ENCODE results near the gene CACNA1B. TPM values are rescaled to one million over a fixed set of nuclear protein-coding genes. Genes with fewer than 3 reads are reported as not detected.
A peak's percentile ranks its signal among the peaks of the same experiment; 100 is the strongest.

Gene CACNA1B
- total RNA-seq, 1 donor from 2014 or later, result 0.19 TPM

DNA sequence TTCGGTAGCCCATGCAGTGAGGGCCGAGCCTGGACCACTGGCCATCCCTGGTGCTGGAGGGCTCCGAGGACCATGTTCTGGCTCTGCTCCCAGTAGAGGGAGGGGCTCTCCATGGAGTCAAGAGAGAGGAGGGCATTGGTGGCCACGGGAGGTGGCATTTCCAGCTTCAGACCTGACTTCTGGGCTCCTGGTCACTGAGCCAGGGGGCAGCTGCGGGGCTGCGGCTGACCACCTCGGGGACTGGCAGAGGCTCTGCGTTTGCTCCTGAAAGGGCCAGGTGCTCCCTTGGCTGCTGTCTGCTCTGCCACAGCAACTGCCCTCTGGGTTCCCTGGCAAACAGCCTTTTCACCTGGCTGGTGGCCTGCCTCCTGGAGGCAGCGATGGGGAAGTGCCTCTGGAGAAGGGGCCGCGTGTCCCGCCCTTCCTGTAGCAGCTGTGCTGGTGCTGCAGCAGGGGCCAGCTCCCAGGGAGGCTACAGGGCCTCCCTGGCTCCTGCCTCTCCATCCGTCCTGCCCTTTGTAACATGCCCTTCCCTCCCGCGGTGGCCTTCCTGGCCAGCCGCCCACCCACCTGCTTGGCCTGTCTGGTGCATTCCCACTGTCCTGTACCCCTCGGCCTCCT is 144.6 kb downstream of the CACNA1B start:
- peaks cover 67% of the 10 kb centered on the region for H3K27me3 ChIP-seq (ENCODE audit: low read depth)
- no peak for DNase-seq
- H3K4me1 ChIP-seq, result peaks cover 14% of the 10 kb centered on the region
- H3K9me3 ChIP-seq (replicated peaks), result no peaks in the 10 kb centered on the region
- H3K27ac ChIP-seq (replicated peaks), result no peak overlapping the region
- H3K36me3 ChIP-seq, result no peaks in the 10 kb centered on the region
- TF ChIP-seq, protein P1, sequence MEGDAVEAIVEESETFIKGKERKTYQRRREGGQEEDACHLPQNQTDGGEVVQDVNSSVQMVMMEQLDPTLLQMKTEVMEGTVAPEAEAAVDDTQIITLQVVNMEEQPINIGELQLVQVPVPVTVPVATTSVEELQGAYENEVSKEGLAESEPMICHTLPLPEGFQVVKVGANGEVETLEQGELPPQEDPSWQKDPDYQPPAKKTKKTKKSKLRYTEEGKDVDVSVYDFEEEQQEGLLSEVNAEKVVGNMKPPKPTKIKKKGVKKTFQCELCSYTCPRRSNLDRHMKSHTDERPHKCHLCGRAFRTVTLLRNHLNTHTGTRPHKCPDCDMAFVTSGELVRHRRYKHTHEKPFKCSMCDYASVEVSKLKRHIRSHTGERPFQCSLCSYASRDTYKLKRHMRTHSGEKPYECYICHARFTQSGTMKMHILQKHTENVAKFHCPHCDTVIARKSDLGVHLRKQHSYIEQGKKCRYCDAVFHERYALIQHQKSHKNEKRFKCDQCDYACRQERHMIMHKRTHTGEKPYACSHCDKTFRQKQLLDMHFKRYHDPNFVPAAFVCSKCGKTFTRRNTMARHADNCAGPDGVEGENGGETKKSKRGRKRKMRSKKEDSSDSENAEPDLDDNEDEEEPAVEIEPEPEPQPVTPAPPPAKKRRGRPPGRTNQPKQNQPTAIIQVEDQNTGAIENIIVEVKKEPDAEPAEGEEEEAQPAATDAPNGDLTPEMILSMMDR (IDR thresholded peaks at IDR 0.05; ENCODE audit: borderline replicate concordance), result peak; percentile 43
- intact Hi-C loops (cut with micrococcal nuclease), result no loop called here
- H3K4me3 ChIP-seq, result peak overlapping the region; percentile 27

DNA sequence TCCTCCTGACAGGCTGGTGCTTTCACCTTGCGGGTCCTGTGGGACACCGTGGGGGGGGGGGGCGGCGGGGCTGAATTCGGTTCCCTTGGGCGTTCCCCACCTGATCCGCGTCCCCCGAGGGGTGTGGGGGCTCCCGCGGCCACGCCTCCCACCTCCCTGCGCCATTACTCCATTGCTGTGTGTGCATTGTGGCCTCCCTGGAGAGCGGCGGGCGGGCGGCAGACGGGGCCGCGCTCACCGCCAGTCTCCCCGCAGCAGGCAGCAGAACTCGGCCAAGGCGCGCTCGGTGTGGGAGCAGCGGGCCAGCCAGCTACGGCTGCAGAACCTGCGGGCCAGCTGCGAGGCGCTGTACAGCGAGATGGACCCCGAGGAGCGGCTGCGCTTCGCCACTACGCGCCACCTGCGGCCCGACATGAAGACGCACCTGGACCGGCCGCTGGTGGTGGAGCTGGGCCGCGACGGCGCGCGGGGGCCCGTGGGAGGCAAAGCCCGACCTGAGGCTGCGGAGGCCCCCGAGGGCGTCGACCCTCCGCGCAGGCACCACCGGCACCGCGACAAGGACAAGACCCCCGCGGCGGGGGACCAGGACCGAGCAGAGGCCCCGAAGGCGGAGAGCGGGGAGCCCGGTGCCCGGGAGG is 145.3 kb downstream of the CACNA1B start:
- TF ChIP-seq, protein P1 (IDR thresholded peaks at IDR 0.05; ENCODE audit: borderline replicate concordance), result no peak
- Histone ChIP-seq H3K27ac (replicated peaks) (no peak overlapping the region), H3K4me3 (peak overlapping the region; percentile 27), H3K36me3 (no peaks in the 10 kb centered on the region), H3K27me3 (ENCODE audit: low read depth) (peaks cover 70% of the 10 kb centered on the region), H3K9me3 (replicated peaks) (no peaks in the 10 kb centered on the region), H3K4me1 (peaks cover 14% of the 10 kb centered on the region)
- intact Hi-C loops (cut with micrococcal nuclease), result no loop called here
- no peak for DNase-seq

DNA sequence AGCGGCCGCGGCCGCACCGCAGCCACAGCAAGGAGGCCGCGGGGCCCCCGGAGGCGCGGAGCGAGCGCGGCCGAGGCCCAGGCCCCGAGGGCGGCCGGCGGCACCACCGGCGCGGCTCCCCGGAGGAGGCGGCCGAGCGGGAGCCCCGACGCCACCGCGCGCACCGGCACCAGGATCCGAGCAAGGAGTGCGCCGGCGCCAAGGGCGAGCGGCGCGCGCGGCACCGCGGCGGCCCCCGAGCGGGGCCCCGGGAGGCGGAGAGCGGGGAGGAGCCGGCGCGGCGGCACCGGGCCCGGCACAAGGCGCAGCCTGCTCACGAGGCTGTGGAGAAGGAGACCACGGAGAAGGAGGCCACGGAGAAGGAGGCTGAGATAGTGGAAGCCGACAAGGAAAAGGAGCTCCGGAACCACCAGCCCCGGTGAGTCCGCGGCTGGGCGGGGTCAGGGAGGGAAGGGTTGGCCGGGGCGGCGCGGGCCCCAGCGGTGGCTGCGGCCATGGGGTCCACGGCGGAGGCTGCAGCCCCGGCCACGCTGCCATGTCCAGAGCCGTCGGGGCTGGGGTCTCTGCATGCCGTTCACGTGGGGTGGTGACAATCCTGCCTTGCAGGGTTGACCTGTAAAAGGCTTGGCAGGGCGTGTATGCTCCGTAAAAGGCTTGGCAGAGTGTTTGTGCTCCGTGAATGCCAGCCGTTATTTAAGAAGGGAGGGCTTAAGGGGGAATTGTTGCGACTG is 146.0 kb downstream of the CACNA1B start:
- H3K4me1 ChIP-seq, result peaks cover 14% of the 10 kb centered on the region
- TF ChIP-seq, protein P1 (IDR thresholded peaks at IDR 0.05; ENCODE audit: borderline replicate concordance), result no peak
- H3K36me3 ChIP-seq, result no peaks in the 10 kb centered on the region
- no peaks in the 10 kb centered on the region for H3K9me3 ChIP-seq (replicated peaks)
- H3K27me3 ChIP-seq (ENCODE audit: low read depth), result peaks cover 75% of the 10 kb centered on the region
- intact Hi-C loops (cut with micrococcal nuclease), result no loop called here
- no peak overlapping the region for H3K27ac ChIP-seq (replicated peaks)
- no peak for DNase-seq
- H3K4me3 ChIP-seq, result peak overlapping the region; percentile 53

DNA sequence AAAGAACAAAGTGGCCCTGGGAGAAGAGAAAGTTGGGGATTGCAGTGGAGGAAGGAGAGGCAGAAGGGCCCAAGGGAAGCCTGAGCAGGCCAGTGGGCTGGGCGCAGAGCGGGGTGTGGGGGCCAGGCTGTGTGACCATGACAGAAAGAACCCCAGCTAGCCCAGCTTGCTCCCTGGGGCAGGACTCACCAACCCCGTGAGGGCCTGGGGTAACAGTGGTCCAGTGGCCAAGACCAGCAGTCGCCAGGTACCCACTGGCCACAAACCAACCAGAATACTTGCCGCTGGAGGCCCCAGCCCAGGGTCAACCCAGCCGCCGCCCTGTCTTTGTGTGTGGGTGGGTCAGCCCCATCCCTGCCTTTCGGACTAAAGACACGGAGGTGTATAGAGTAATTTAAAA is 146.5 kb downstream of the CACNA1B start:
- Histone ChIP-seq H3K4me3 (peak overlapping the region; percentile 53), H3K36me3 (no peaks in the 10 kb centered on the region), H3K27me3 (ENCODE audit: low read depth) (peaks cover 78% of the 10 kb centered on the region), H3K4me1 (peaks cover 14% of the 10 kb centered on the region), H3K9me3 (replicated peaks) (no peaks in the 10 kb centered on the region), H3K27ac (replicated peaks) (no peak overlapping the region)
- DNase-seq, result no peak
- intact Hi-C loops (cut with micrococcal nuclease), result no loop called here
- TF ChIP-seq, protein P1 (IDR thresholded peaks at IDR 0.05; ENCODE audit: borderline replicate concordance), result no peak

DNA sequence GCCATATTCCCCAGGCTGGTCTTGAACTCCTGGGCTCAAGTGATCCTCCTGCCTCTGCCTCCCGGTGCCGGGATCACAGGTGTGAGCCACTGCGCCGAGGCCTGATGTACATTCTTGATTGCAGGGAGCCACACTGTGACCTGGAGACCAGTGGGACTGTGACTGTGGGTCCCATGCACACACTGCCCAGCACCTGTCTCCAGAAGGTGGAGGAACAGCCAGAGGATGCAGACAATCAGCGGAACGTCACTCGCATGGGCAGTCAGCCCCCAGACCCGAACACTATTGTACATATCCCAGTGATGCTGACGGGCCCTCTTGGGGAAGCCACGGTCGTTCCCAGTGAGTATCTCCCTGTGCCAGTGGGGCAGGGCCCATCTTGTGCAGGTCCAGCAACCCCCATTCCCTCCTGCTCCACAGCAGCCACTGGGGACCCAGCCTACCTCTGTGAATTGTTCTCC is 147.3 kb downstream of the CACNA1B start:
- H3K27ac ChIP-seq (replicated peaks), result no peak overlapping the region
- intact Hi-C loops (cut with micrococcal nuclease), result no loop called here
- no peaks in the 10 kb centered on the region for H3K36me3 ChIP-seq
- H3K27me3 ChIP-seq (ENCODE audit: low read depth), result peaks cover 78% of the 10 kb centered on the region
- DNase-seq, result no peak
- H3K9me3 ChIP-seq (replicated peaks), result no peaks in the 10 kb centered on the region
- TF ChIP-seq, protein P1 (IDR thresholded peaks at IDR 0.05; ENCODE audit: borderline replicate concordance), result no peak
- H3K4me3 ChIP-seq, result no peak overlapping the region
- peaks cover 14% of the 10 kb centered on the region for H3K4me1 ChIP-seq

All from left ventricle myocardium inferior (tissue), 1 donor.